HEK293T (cell line): ENCODE data around the gene SIGLEC7.
A peak's percentile ranks its signal among the peaks of the same experiment; 100 is the strongest.

Source experiments
- CTCF ChIA-PET: fragments of 350-600 bp; formaldehyde crosslinking; extraction: SDS; loops from one replicate; lab custom pipeline; 2021; ENCODE audit warnings: antibody characterized with exemption, inconsistent platforms; lab: Yijun Ruan, JAX
- POLR2A ChIA-PET: fragments of 350-600 bp; formaldehyde crosslinking; extraction: SDS; loops from one replicate; lab custom pipeline; 2020; ENCODE audit warnings: antibody characterized with exemption, inconsistent platforms; lab: Yijun Ruan, JAX
- DNase-seq: peaks from one replicate; pipeline ENCODE4 v3.0.0; 2012; ENCODE audit warnings: mixed read lengths; ENCODE audit errors: extremely low spot score
- ARNT ChIP-seq: fragments of 450-650 bp; IDR thresholded peaks from 2 replicates; pipeline ENCODE4 v1.6.1; 2017; ENCODE audit warnings: mild to moderate bottlenecking
- BHLHE40 ChIP-seq: fragments of 450-650 bp; IDR thresholded peaks from 2 replicates; pipeline ENCODE4 v1.6.1; 2016; ENCODE audit warnings: mild to moderate bottlenecking, moderate library complexity, borderline replicate concordance
- CTBP1 ChIP-seq: fragments of 450-650 bp; IDR thresholded peaks from 2 replicates; pipeline ENCODE4 v1.6.1; 2016; ENCODE audit warnings: borderline replicate concordance
- ELF4 ChIP-seq: fragments of 450-650 bp; IDR thresholded peaks from 2 replicates; pipeline ENCODE4 v1.6.1; 2017; ENCODE audit warnings: antibody characterized with exemption
- FOXA1 ChIP-seq: fragments of 450-650 bp; IDR thresholded peaks from 2 replicates; pipeline ENCODE4 v1.6.1; 2016; ENCODE audit warnings: mild to moderate bottlenecking
- FOXK2 ChIP-seq: fragments of 450-650 bp; IDR thresholded peaks from 2 replicates; pipeline ENCODE4 v1.6.1; 2016; ENCODE audit warnings: mild to moderate bottlenecking
- FOXM1 ChIP-seq: fragments of 450-650 bp; IDR thresholded peaks from 2 replicates; pipeline ENCODE4 v1.6.1; 2017; ENCODE audit warnings: mild to moderate bottlenecking, borderline replicate concordance
- HDGF ChIP-seq: fragments of 450-650 bp; IDR thresholded peaks from 2 replicates; pipeline ENCODE4 v1.6.1; 2017; ENCODE audit warnings: antibody characterized with exemption, borderline replicate concordance
- L3MBTL2 ChIP-seq: fragments of 450-650 bp; conservative IDR thresholded peaks from 2 replicates; pipeline ENCODE4 v1.6.1; 2016; ENCODE audit warnings: mild to moderate bottlenecking
- LEF1 ChIP-seq: fragments of 450-650 bp; IDR thresholded peaks from 2 replicates; pipeline ENCODE4 v1.6.1; 2017; ENCODE audit warnings: mild to moderate bottlenecking, borderline replicate concordance
- NFRKB ChIP-seq: fragments of 450-650 bp; IDR thresholded peaks from 2 replicates; pipeline ENCODE4 v1.6.1; 2016; ENCODE audit warnings: mild to moderate bottlenecking, moderate library complexity
- PKNOX1 ChIP-seq: fragments of 450-650 bp; IDR thresholded peaks from 2 replicates; pipeline ENCODE4 v1.6.1; 2016
- SP1 ChIP-seq: fragments of 450-650 bp; IDR thresholded peaks from 2 replicates; pipeline ENCODE4 v1.6.1; 2017
- SUZ12 ChIP-seq: fragments of 450-650 bp; IDR thresholded peaks from 2 replicates; pipeline ENCODE4 v1.6.1; 2016; ENCODE audit warnings: mild to moderate bottlenecking
- TARDBP ChIP-seq: fragments of 450-650 bp; IDR thresholded peaks from 2 replicates; pipeline ENCODE4 v1.6.1; 2016
- ZNF384 ChIP-seq: fragments of 450-650 bp; IDR thresholded peaks from 2 replicates; pipeline ENCODE4 v1.6.1; 2016

Gene SIGLEC7

GRCh38 chr19:51142119-51142518 lies at the start of gene SIGLEC7:
SIGLEC7 (plus strand) TSS chr19:51142301; CDS start chr19:51142370, 69 bp downstream.
- CTCF ChIA-PET = no interaction called here
- DNase-seq = no peak
- TF ChIP-seq SUZ12 (no peak), PKNOX1 (no peak), HDGF (no peak), ELF4 (no peak)
- POLR2A ChIA-PET = no interaction called here

- TF ChIP-seq SP1 (no peak), NFRKB (no peak), LEF1 (no peak), TARDBP (no peak), HDGF (no peak), ZNF384 (no peak), ARNT (no peak), ELF4 (no peak), SUZ12 (no peak), FOXA1 (no peak), BHLHE40 (no peak), CTBP1 (no peak), L3MBTL2 (no peak), PKNOX1 (no peak), FOXM1 (no peak), FOXK2 (no peak)
- ChIA-PET CTCF (interaction anchor here (1.4 kb wide), 1 partner anchor 72 kb away, joined by 3 read pairs; no protein-coding TSS in a partner anchor), POLR2A (no interaction called here)
- DNase-seq = no peak
These were observed 49.0 kb upstream of the SIGLEC7 start for GRCh38 chr19:51093101-51093500.

- POLR2A ChIA-PET = no interaction called here
- CTCF ChIA-PET = interaction anchor here (1.0 to 1.4 kb wide), 2 partner anchors 73 kb away, joined by 3 to 5 read pairs; no protein-coding TSS in a partner anchor
- TF ChIP-seq SUZ12 (no peak), TARDBP (no peak), ARNT (no peak), FOXM1 (no peak), FOXK2 (no peak), L3MBTL2 (no peak), NFRKB (no peak), SP1 (no peak), FOXA1 (no peak), HDGF (no peak), CTBP1 (no peak), ELF4 (no peak), LEF1 (no peak)
- DNase-seq = no peak
These were observed 48.4 kb upstream of the SIGLEC7 start for GRCh38 chr19:51093510-51094345.

GRCh38 chr19:51094696-51095279 lies 47.3 kb upstream of the SIGLEC7 start:
- POLR2A ChIA-PET = no interaction called here
- peak; percentile 71 for DNase-seq
- CTCF ChIA-PET = interaction anchor here (0.6 to 1.0 kb wide), 2 partner anchors 74 to 148 kb away, joined by 3 to 5 read pairs; no protein-coding TSS in a partner anchor
- TF ChIP-seq NFRKB (no peak), CTBP1 (no peak), FOXM1 (no peak), ZNF384 (peak; percentile 97), FOXK2 (no peak), SP1 (no peak), ARNT (no peak)

- POLR2A ChIA-PET = no interaction called here
- CTCF ChIA-PET = interaction anchor here (0.6 to 1.8 kb wide), 4 partner anchors 49 to 607 kb away, joined by 3 to 9 read pairs (median 5); no protein-coding TSS in a partner anchor
These were observed 45.5 kb upstream of the SIGLEC7 start for GRCh38 chr19:51096473-51097165.

More at GRCh38 chr19:51096473-51097165, 45.5 kb upstream of the SIGLEC7 start:
- no peak for TF ChIP-seq TARDBP
- no peak for TF ChIP-seq FOXK2
- no peak for TF ChIP-seq CTBP1
- no peak for TF ChIP-seq ELF4
- no peak for TF ChIP-seq FOXM1
- no peak for TF ChIP-seq ARNT
- TF ChIP-seq BHLHE40 = no peak
- no peak for TF ChIP-seq HDGF
- TF ChIP-seq ZNF384 = no peak
- no peak for TF ChIP-seq PKNOX1
- TF ChIP-seq NFRKB = no peak
- TF ChIP-seq LEF1 = no peak
- TF ChIP-seq L3MBTL2 = no peak
- no peak for TF ChIP-seq SUZ12
- TF ChIP-seq SP1 = no peak
- no peak for TF ChIP-seq FOXA1
- DNase-seq = no peak
